Smooth muscle cell (in vitro differentiated cells): ENCODE data around the gene PAK4. TPM values are rescaled to one million over a fixed set of nuclear protein-coding genes. Genes with fewer than 3 reads are reported as not detected.

Experiments used
- DNase-seq: peaks from one replicate; lab custom pipeline; 2025; ENCODE audit not compliant: unreplicated experiment; lab: John Stamatoyannopoulos, UW
- H2AFZ ChIP-seq: fragments of 200-600 bp; sonication (generic); 2 replicates; pipeline ENCODE4 v1.6.0; 2016; ENCODE audit warnings: antibody characterized with exemption, low read depth, mild to moderate bottlenecking
- H3F3A ChIP-seq: fragments of 200-600 bp; sonication (generic); 2 replicates; pipeline ENCODE4 v1.6.0; 2017; ENCODE audit warnings: antibody characterized with exemption, low read depth
- H3K27ac ChIP-seq: fragments of 200-600 bp; sonication (generic); 2 replicates; pipeline ENCODE4 v1.5.1; 2016; ENCODE audit warnings: low read depth, mild to moderate bottlenecking
- H3K27me3 ChIP-seq: fragments of 200-600 bp; sonication (generic); 2 replicates; pipeline ENCODE4 v1.6.1; 2016; ENCODE audit warnings: low read depth, mild to moderate bottlenecking
- H3K36me3 ChIP-seq: fragments of 200-600 bp; sonication (generic); 2 replicates; pipeline ENCODE4 v1.5.1; 2016; ENCODE audit warnings: low read depth
- H3K4me1 ChIP-seq: fragments of 200-600 bp; sonication (generic); 2 replicates; pipeline ENCODE4 v1.5.1; 2016; ENCODE audit warnings: low read depth
- H3K4me2 ChIP-seq: fragments of 200-600 bp; sonication (generic); 2 replicates; pipeline ENCODE4 v1.6.0; 2016; ENCODE audit warnings: mild to moderate bottlenecking
- H3K4me3 ChIP-seq: fragments of 200-600 bp; sonication (generic); 2 replicates; pipeline ENCODE4 v1.5.1; 2016; ENCODE audit warnings: mild to moderate bottlenecking
- H3K79me2 ChIP-seq: fragments of 200-600 bp; sonication (generic); 2 replicates; pipeline ENCODE4 v1.6.0; 2016; ENCODE audit warnings: low read depth, mild to moderate bottlenecking
- H3K9ac ChIP-seq: fragments of 200-600 bp; sonication (generic); 2 replicates; pipeline ENCODE4 v1.6.0; 2016; ENCODE audit warnings: low read depth
- H3K9me3 ChIP-seq: fragments of 200-600 bp; sonication (generic); replicated peaks from 2 replicates; pipeline ENCODE4 v1.5.1; 2016; ENCODE audit warnings: low read depth
- H4K20me1 ChIP-seq: fragments of 200-600 bp; sonication (generic); 2 replicates; pipeline ENCODE4 v1.6.0; 2016; ENCODE audit warnings: low read depth
- CTCF ChIP-seq: fragments of 200-600 bp; sonication (generic); IDR thresholded peaks from 2 replicates; pipeline ENCODE4 v1.5.1; 2017; ENCODE audit warnings: borderline replicate concordance, mild to moderate bottlenecking, antibody characterized with exemption; ENCODE audit not compliant: insufficient read depth, poor library complexity, severe bottlenecking
- WGBS: methylation state at CpG from one replicate; pipeline ENCODE4 v1.1.7; 2016; ENCODE audit warnings: low lambda C conversion rate; 5-methylcytosine and 5-hydroxymethylcytosine counted together
- polyA plus RNA-seq: library from polyadenylated mRNA; unstranded; fragments of >200 nt; fragmentation: Nextera tagmentation; extraction: Ambion mirVana; gene quantifications from 2 replicates; pipeline ENCODE4 v1.2.1, GENCODE V29; 2016
- total RNA-seq: library from RNA; depleted of rRNA; stranded (reverse); fragments of >200 nt; gene quantifications from 2 replicates; pipeline ENCODE4 v1.2.3, GENCODE V29; 2014

The PAK4 gene
- total and polyA plus RNA-seq, 2 experiments from 2014 or later: 11.8 to 19.1 TPM

GRCh38 chr19:39109641-39110040 lies 15.9 kb upstream of the PAK4 start:
- Histone ChIP-seq H3K9me3 (no peaks in the 10 kb centered on the region), H3K9ac (no peak overlapping the region), H3K79me2 (no peaks in the 10 kb centered on the region), H3K36me3 (no peaks in the 10 kb centered on the region), H3K27me3 (peaks cover 11% of the 10 kb centered on the region), H3K27ac (no peak overlapping the region), H3F3A (no peaks in the 10 kb centered on the region), H4K20me1 (no peaks in the 10 kb centered on the region), H3K4me3 (no peak overlapping the region), H3K4me1 (no peaks in the 10 kb centered on the region), H2AFZ (no peak overlapping the region), H3K4me2 (no peak overlapping the region)
- DNase-seq: no peak
- no peak for TF ChIP-seq CTCF

GRCh38 chr19:39110263-39110967 lies 15.2 kb upstream of the PAK4 start:
- peak; percentile 68 for TF ChIP-seq CTCF
- Histone ChIP-seq H3K9ac (no peak overlapping the region), H3F3A (no peaks in the 10 kb centered on the region), H3K4me1 (no peaks in the 10 kb centered on the region), H4K20me1 (no peaks in the 10 kb centered on the region), H3K4me3 (no peak overlapping the region), H3K79me2 (no peaks in the 10 kb centered on the region), H3K27ac (no peak overlapping the region), H3K4me2 (no peak overlapping the region), H3K9me3 (no peaks in the 10 kb centered on the region), H3K36me3 (no peaks in the 10 kb centered on the region), H2AFZ (no peak overlapping the region), H3K27me3 (peaks cover 9% of the 10 kb centered on the region)
- 28% methylated on average over 16 of the region's 16 CpGs for WGBS
- no peak for DNase-seq

- no peak for TF ChIP-seq CTCF
- Histone ChIP-seq H3K9ac (no peak overlapping the region), H3K4me1 (no peaks in the 10 kb centered on the region), H3K79me2 (no peaks in the 10 kb centered on the region), H2AFZ (no peak overlapping the region), H3K27ac (no peak overlapping the region), H3K27me3 (no peaks in the 10 kb centered on the region), H3K36me3 (no peaks in the 10 kb centered on the region), H3F3A (no peaks in the 10 kb centered on the region), H4K20me1 (no peaks in the 10 kb centered on the region), H3K4me2 (no peak overlapping the region), H3K9me3 (no peaks in the 10 kb centered on the region), H3K4me3 (no peak overlapping the region)
- no peak for DNase-seq
- WGBS: 71% methylated on average over 15 of the region's 18 CpGs
Measured at GRCh38 chr19:39111593-39112199, 13.9 kb upstream of the PAK4 start.
